ENCODE measurements around the gene ZNF26.
"Not testable (repeated sequence)": the region's sequence is repeated elsewhere in the genome, so short reads cannot be mapped to it uniquely, and the experiment has no call there.

The ZNF26 gene

DNA sequence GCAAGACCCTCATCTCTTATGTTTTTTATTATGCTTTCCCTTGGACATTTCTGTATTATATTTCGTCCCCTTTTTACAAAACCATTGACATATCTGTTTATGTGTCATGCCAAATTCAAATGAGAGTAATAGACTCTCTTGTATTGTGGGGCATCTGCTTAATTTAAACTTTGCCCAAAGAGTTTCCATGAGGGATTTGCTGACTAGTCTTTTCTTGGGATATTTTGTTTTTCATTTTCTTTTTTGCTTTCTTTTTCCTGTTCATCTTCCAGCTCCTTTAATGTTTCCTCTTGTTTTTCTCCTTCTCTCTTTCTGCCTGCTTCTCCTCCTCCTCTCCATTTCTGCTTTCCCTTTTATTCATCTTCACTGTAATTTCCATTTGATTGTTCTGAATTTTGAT, 13.8 kb upstream of the ZNF26 start:
- Histone ChIP-seq H3K36me3 (replicated peaks; ENCODE audit: insufficient read depth, low read length) (no peaks in the 10 kb centered on the region), H3K27ac (ENCODE audit: low read length) (no peak overlapping the region), H3K4me1 (ENCODE audit: low read length) (no peaks in the 10 kb centered on the region), H3F3A (ENCODE audit: insufficient read depth, low read length) (no peaks in the 10 kb centered on the region), H3K4me2 (ENCODE audit: low read depth, low read length) (no peak overlapping the region), H2AFZ (ENCODE audit: low read length) (no peak overlapping the region), H3K4me3 (ENCODE audit: low read length) (no peak overlapping the region), H4K20me1 (ENCODE audit: insufficient read depth, low read length) (no peaks in the 10 kb centered on the region), H3K9me3 (replicated peaks; ENCODE audit: insufficient read depth, low read length) (no peaks in the 10 kb centered on the region), H3K79me2 (ENCODE audit: low read length) (no peaks in the 10 kb centered on the region), H3K9me2 (replicated peaks; ENCODE audit: insufficient read depth, low read length) (no peaks in the 10 kb centered on the region), H3K9ac (ENCODE audit: low read length) (no peak overlapping the region), H3K27me3 (replicated peaks; ENCODE audit: insufficient read depth, low read length) (no peaks in the 10 kb centered on the region)
- no peak for DNase-seq
- TF ChIP-seq, protein P1, sequence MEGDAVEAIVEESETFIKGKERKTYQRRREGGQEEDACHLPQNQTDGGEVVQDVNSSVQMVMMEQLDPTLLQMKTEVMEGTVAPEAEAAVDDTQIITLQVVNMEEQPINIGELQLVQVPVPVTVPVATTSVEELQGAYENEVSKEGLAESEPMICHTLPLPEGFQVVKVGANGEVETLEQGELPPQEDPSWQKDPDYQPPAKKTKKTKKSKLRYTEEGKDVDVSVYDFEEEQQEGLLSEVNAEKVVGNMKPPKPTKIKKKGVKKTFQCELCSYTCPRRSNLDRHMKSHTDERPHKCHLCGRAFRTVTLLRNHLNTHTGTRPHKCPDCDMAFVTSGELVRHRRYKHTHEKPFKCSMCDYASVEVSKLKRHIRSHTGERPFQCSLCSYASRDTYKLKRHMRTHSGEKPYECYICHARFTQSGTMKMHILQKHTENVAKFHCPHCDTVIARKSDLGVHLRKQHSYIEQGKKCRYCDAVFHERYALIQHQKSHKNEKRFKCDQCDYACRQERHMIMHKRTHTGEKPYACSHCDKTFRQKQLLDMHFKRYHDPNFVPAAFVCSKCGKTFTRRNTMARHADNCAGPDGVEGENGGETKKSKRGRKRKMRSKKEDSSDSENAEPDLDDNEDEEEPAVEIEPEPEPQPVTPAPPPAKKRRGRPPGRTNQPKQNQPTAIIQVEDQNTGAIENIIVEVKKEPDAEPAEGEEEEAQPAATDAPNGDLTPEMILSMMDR (IDR thresholded peaks at IDR 0.05; ENCODE audit: low read length): no peak
- TF ChIP-seq EZH2phosphoT487 (IDR thresholded peaks at IDR 0.05; ENCODE audit: low read length) (no peak), EZH2 (optimal IDR thresholded peaks at IDR 0.05; ENCODE audit: low read depth, low read length) (no peak)

DNA sequence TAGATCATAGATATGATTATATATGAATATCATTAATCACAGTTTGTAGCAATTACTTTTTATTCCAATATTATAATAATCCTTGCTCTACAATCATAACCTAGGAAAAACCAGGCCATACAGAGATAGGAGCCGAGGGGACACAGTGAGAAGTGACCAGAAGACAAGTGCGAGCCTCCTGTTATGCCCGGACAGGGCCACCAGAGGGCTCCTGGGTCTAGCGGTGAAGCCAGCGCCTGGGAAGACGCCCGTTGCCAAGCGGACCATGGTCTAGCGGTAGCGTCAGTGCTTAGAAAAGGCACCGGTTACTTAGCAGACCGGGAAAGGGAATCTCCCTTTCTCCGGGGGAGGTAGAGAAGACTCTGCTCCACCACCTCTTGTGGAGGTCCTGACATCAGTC, 9.3 kb upstream of the ZNF26 start:
- not testable (repeated sequence) for H2AFZ ChIP-seq (ENCODE audit: low read length); H3K79me2 ChIP-seq (ENCODE audit: low read length); H3K9ac ChIP-seq (ENCODE audit: low read length); H3K9me2 ChIP-seq (replicated peaks; ENCODE audit: insufficient read depth, low read length); H3K4me2 ChIP-seq (ENCODE audit: low read depth, low read length); H4K20me1 ChIP-seq (ENCODE audit: insufficient read depth, low read length); H3K4me3 ChIP-seq (ENCODE audit: low read length); H3F3A ChIP-seq (ENCODE audit: insufficient read depth, low read length); H3K27me3 ChIP-seq (replicated peaks; ENCODE audit: insufficient read depth, low read length); H3K27ac ChIP-seq (ENCODE audit: low read length); DNase-seq; H3K36me3 ChIP-seq (replicated peaks; ENCODE audit: insufficient read depth, low read length); H3K9me3 ChIP-seq (replicated peaks; ENCODE audit: insufficient read depth, low read length); H3K4me1 ChIP-seq (ENCODE audit: low read length)

DNA sequence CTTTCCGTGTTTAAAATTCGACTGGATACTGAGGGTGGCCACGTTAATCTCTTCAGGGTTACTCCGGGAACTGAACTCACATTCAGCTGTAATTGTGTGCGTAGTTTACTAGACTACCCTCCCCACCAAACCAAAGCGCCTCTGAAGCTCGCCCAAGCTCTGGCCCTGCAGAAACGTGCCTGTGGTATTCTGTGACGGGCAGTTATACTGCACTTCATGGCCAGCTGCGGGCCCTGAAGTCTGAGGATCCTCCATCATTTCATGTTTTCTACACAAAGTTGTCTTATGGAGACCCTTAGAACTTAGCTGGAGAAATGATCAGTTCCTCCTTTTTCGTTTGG, 688 bp downstream of the ZNF26 start:
- no peaks in the 10 kb centered on the region; the same call in 1 of the 2 replicates for H3K36me3 ChIP-seq (replicated peaks; ENCODE audit: insufficient read depth, low read length)
- no peaks in the 10 kb centered on the region for H3K4me1 ChIP-seq (ENCODE audit: low read length)
- H3K27ac ChIP-seq (ENCODE audit: low read length): no peak overlapping the region
- no peaks in the 10 kb centered on the region for H3F3A ChIP-seq (ENCODE audit: insufficient read depth, low read length)
- peak overlapping the region; percentile 70; the same call in 1 of the 2 replicates for H3K9ac ChIP-seq (ENCODE audit: low read length)
- H3K4me2 ChIP-seq (ENCODE audit: low read depth, low read length): peak overlapping the region; percentile 57; the same call in 1 of the 2 replicates
- H3K9me3 ChIP-seq (replicated peaks; ENCODE audit: insufficient read depth, low read length): no peaks in the 10 kb centered on the region
- TF ChIP-seq EZH2 (optimal IDR thresholded peaks at IDR 0.05; ENCODE audit: low read depth, low read length) (no peak), EZH2phosphoT487 (IDR thresholded peaks at IDR 0.05; ENCODE audit: low read length) (no peak)
- TF ChIP-seq, protein P1 (IDR thresholded peaks at IDR 0.05; ENCODE audit: low read length): no peak
- H4K20me1 ChIP-seq (ENCODE audit: insufficient read depth, low read length): no peaks in the 10 kb centered on the region
- no peak for DNase-seq
- H3K79me2 ChIP-seq (ENCODE audit: low read length): peaks cover 38% of the 10 kb centered on the region
- peak overlapping the region; percentile 89 for H3K4me3 ChIP-seq (ENCODE audit: low read length)
- no peaks in the 10 kb centered on the region for H3K9me2 ChIP-seq (replicated peaks; ENCODE audit: insufficient read depth, low read length)
- H2AFZ ChIP-seq (ENCODE audit: low read length): peak overlapping the region; percentile 91; the same call in 1 of the 2 replicates
- H3K27me3 ChIP-seq (replicated peaks; ENCODE audit: insufficient read depth, low read length): no peaks in the 10 kb centered on the region

GRCh38 chr12:132998741-132999140, 12.6 kb downstream of the ZNF26 start:
- Histone ChIP-seq H3K4me3 (ENCODE audit: low read length) (no peak overlapping the region), H3K27me3 (replicated peaks; ENCODE audit: insufficient read depth, low read length) (no peaks in the 10 kb centered on the region), H3F3A (ENCODE audit: insufficient read depth, low read length) (no peaks in the 10 kb centered on the region), H3K9me3 (replicated peaks; ENCODE audit: insufficient read depth, low read length) (no peaks in the 10 kb centered on the region), H2AFZ (ENCODE audit: low read length) (no peak overlapping the region), H3K4me1 (ENCODE audit: low read length) (no peaks in the 10 kb centered on the region), H3K9ac (ENCODE audit: low read length) (no peak overlapping the region), H3K27ac (ENCODE audit: low read length) (no peak overlapping the region), H4K20me1 (ENCODE audit: insufficient read depth, low read length) (no peaks in the 10 kb centered on the region), H3K79me2 (ENCODE audit: low read length) (peaks cover 26% of the 10 kb centered on the region), H3K4me2 (ENCODE audit: low read depth, low read length) (no peak overlapping the region), H3K36me3 (replicated peaks; ENCODE audit: insufficient read depth, low read length) (no peaks in the 10 kb centered on the region), H3K9me2 (replicated peaks; ENCODE audit: insufficient read depth, low read length) (no peaks in the 10 kb centered on the region)
- no peak for DNase-seq
- TF ChIP-seq EZH2phosphoT487 (IDR thresholded peaks at IDR 0.05; ENCODE audit: low read length) (no peak), EZH2 (optimal IDR thresholded peaks at IDR 0.05; ENCODE audit: low read depth, low read length) (no peak)
- TF ChIP-seq, protein P1 (IDR thresholded peaks at IDR 0.05; ENCODE audit: low read length): no peak
